ENCODE measurements around the gene KRTAP12-2. TPM values are rescaled to one million over a fixed set of nuclear protein-coding genes. Genes with fewer than 3 reads are reported as not detected.

Gene KRTAP12-2
- total RNA-seq, 1 experiment from 2014 or later = not detected

GRCh38 chr21:44658541-44658910 lies 8.2 kb downstream of the KRTAP12-2 start:
- no peak overlapping the region for H3K4me3 Mint-ChIP-seq (ENCODE audit: unreplicated experiment)
- no peaks in the 10 kb centered on the region for H3K27me3 ChIP-seq (replicated peaks; ENCODE audit: control insufficient read depth, insufficient read depth, low read length)
- POLR2A ChIA-PET = no interaction called here

GRCh38 chr21:44657635-44658540 lies 8.8 kb downstream of the KRTAP12-2 start, which contains the start of gene KRTAP12-3:
Gene KRTAP12-3, plus strand, starts transcription at chr21:44657932. Its CDS starts 48 bp downstream, at chr21:44657980.
- Histone ChIP-seq H3K9me3 (peaks cover 5% of the 10 kb centered on the region; the same call in 1 of the 2 replicates), H3K27me3 (replicated peaks; ENCODE audit: control insufficient read depth, insufficient read depth, low read length) (no peaks in the 10 kb centered on the region), H3K36me3 (ENCODE audit: control insufficient read depth, insufficient read depth, low read length) (no peaks in the 10 kb centered on the region), H3K4me3 (ENCODE audit: low read depth, low read length) (no peak within 1 kb of the TSS), H3K4me1 (no peaks in the 10 kb centered on the region)
- Mint-ChIP-seq H3K9me3 (ENCODE audit: unreplicated experiment) (peaks cover 18% of the 10 kb centered on the region), H3K27me3 (ENCODE audit: insufficient read depth, unreplicated experiment) (peaks cover 7% of the 10 kb centered on the region), H3K4me1 (ENCODE audit: low read depth, unreplicated experiment) (no peaks in the 10 kb centered on the region), H3K27ac (ENCODE audit: unreplicated experiment) (no peak within 1 kb of the TSS), H3K4me3 (ENCODE audit: unreplicated experiment) (no peak within 1 kb of the TSS), H3K36me3 (ENCODE audit: insufficient read depth, unreplicated experiment) (no peaks in the 10 kb centered on the region)
- CTCF ChIA-PET = no interaction called here
- no peak for TF ChIP-seq CTCF (IDR thresholded peaks at IDR 0.05; ENCODE audit: insufficient read depth in 1 of 2, low read depth in 1 of 2, low read length in 1 of 2, severe bottlenecking in 1 of 2, unreplicated experiment in 1 of 2)
- intact Hi-C loops (cut with micrococcal nuclease; ENCODE audit: unreplicated experiment) = no loop called here
- POLR2A ChIA-PET = no interaction called here
- BruUV-seq (replicated peaks) = no TSS peak
- DNase-seq = no peak

More at GRCh38 chr21:44658541-44658910, 8.2 kb downstream of the KRTAP12-2 start:
- DNase-seq = no peak
- CTCF ChIA-PET = no interaction called here
- Mint-ChIP-seq H3K27ac (ENCODE audit: unreplicated experiment) (no peak overlapping the region), H3K4me1 (ENCODE audit: low read depth, unreplicated experiment) (no peaks in the 10 kb centered on the region), H3K9me3 (ENCODE audit: unreplicated experiment) (peaks cover 18% of the 10 kb centered on the region), H3K27me3 (ENCODE audit: insufficient read depth, unreplicated experiment) (peaks cover 7% of the 10 kb centered on the region), H3K36me3 (ENCODE audit: insufficient read depth, unreplicated experiment) (no peaks in the 10 kb centered on the region)
- H3K4me1 ChIP-seq = no peaks in the 10 kb centered on the region
- no TSS peak for BruUV-seq (replicated peaks)
- TF ChIP-seq CTCF (IDR thresholded peaks at IDR 0.05; ENCODE audit: insufficient read depth in 1 of 2, low read depth in 1 of 2, low read length in 1 of 2, severe bottlenecking in 1 of 2, unreplicated experiment in 1 of 2) = no peak
- H3K36me3 ChIP-seq (ENCODE audit: control insufficient read depth, insufficient read depth, low read length) = no peaks in the 10 kb centered on the region
- no peak overlapping the region for H3K4me3 ChIP-seq (ENCODE audit: low read depth, low read length)
- intact Hi-C loops (cut with micrococcal nuclease; ENCODE audit: unreplicated experiment) = no loop called here
- peaks cover 5% of the 10 kb centered on the region; the same call in 1 of the 2 replicates for H3K9me3 ChIP-seq

GRCh38 chr21:44656868-44657267 lies 9.9 kb downstream of the KRTAP12-2 start:
- TF ChIP-seq CTCF (IDR thresholded peaks at IDR 0.05; ENCODE audit: insufficient read depth in 1 of 2, low read depth in 1 of 2, low read length in 1 of 2, severe bottlenecking in 1 of 2, unreplicated experiment in 1 of 2) = no peak
- intact Hi-C loops (cut with micrococcal nuclease; ENCODE audit: unreplicated experiment) = no loop called here
- H3K36me3 ChIP-seq (ENCODE audit: control insufficient read depth, insufficient read depth, low read length) = no peaks in the 10 kb centered on the region
- H3K27me3 Mint-ChIP-seq (ENCODE audit: insufficient read depth, unreplicated experiment) = peaks cover 7% of the 10 kb centered on the region
- DNase-seq = no peak
- H3K4me3 Mint-ChIP-seq (ENCODE audit: unreplicated experiment) = no peak overlapping the region
- H3K9me3 ChIP-seq = 0 out of 2 replicates have a peak, but pooled peaks cover 2% of the 10 kb centered on the region
- H3K27ac Mint-ChIP-seq (ENCODE audit: unreplicated experiment) = no peak overlapping the region
- no peaks in the 10 kb centered on the region for H3K36me3 Mint-ChIP-seq (ENCODE audit: insufficient read depth, unreplicated experiment)
- no peaks in the 10 kb centered on the region for H3K27me3 ChIP-seq (replicated peaks; ENCODE audit: control insufficient read depth, insufficient read depth, low read length)
- CTCF ChIA-PET = no interaction called here
- no peaks in the 10 kb centered on the region for H3K4me1 Mint-ChIP-seq (ENCODE audit: low read depth, unreplicated experiment)
- H3K9me3 Mint-ChIP-seq (ENCODE audit: unreplicated experiment) = peaks cover 8% of the 10 kb centered on the region
- POLR2A ChIA-PET = no interaction called here
- no peak overlapping the region for H3K4me3 ChIP-seq (ENCODE audit: low read depth, low read length)
- BruUV-seq (replicated peaks) = no TSS peak
- no peaks in the 10 kb centered on the region for H3K4me1 ChIP-seq

All from Caco-2 (cell line).